Activated CD4-positive, alpha-beta T cell treated with anti-CD3 and anti-CD28 coated beads, Interleukin-2, amount 10 ng/mL, durations not matched to agents 7 days and 5 days (primary cell): ENCODE measurements around the gene HDAC4. TPM values are rescaled to one million over a fixed set of nuclear protein-coding genes. Genes with fewer than 3 reads are reported as not detected.

Source experiments
- CTCF ChIA-PET: fragments of 350-600 bp; sonication (Branson Sonifier 250); formaldehyde crosslinking; loops from one replicate; lab custom pipeline; 2021; ENCODE audit warnings: antibody characterized with exemption; lab: Charles Lee
- POLR2A ChIA-PET: fragments of 350-600 bp; sonication (Branson Sonifier 250); formaldehyde crosslinking; loops from one replicate; lab custom pipeline; 2021; ENCODE audit warnings: antibody characterized with exemption; lab: Charles Lee
- DNase-seq: peaks from one replicate; pipeline ENCODE4 v3.0.0-alpha.2; 2020
- H3K27ac Mint-ChIP-seq: one replicate; pipeline ENCODE4 v1.8.0; 2021; ENCODE audit warnings: mild to moderate bottlenecking, moderate library complexity, mixed read lengths
- H3K27me3 Mint-ChIP-seq: one replicate; pipeline ENCODE4 v1.8.0; 2021; ENCODE audit warnings: mixed read lengths
- H3K36me3 Mint-ChIP-seq: one replicate; pipeline ENCODE4 v1.8.0; 2021; ENCODE audit warnings: low read depth, mixed read lengths
- H3K4me1 Mint-ChIP-seq: one replicate; pipeline ENCODE4 v1.8.0; 2021; ENCODE audit warnings: mixed read lengths
- H3K4me3 Mint-ChIP-seq: one replicate; pipeline ENCODE4 v1.8.0; 2021; ENCODE audit warnings: mild to moderate bottlenecking, moderate library complexity, mixed read lengths
- H3K9me3 Mint-ChIP-seq: one replicate; pipeline ENCODE4 v1.8.0; 2021; ENCODE audit warnings: mixed read lengths
- total RNA-seq, 2 experiments: library from RNA; stranded (reverse); gene quantifications; one replicate each; pipeline ENCODE4 v1.2.3, GENCODE V29; 2021

The HDAC4 gene
- total RNA-seq, 2 experiments from 2014 or later, result 57.1 to 68.4 TPM

GRCh38 chr2:239236043-239236807, 164.6 kb downstream of the HDAC4 start:
- Mint-ChIP-seq H3K27ac (no peak overlapping the region), H3K9me3 (peaks cover 2% of the 10 kb centered on the region), H3K4me1 (peaks cover 51% of the 10 kb centered on the region), H3K4me3 (no peak overlapping the region), H3K27me3 (no peaks in the 10 kb centered on the region), H3K36me3 (peaks cover 24% of the 10 kb centered on the region)
- ChIA-PET POLR2A (no interaction called here), CTCF (interaction anchor here (1.5 kb wide), 1 partner anchor 68 kb away, joined by 3 read pairs; no protein-coding TSS in a partner anchor)
- no peak for DNase-seq

GRCh38 chr2:239235311-239235710, 165.5 kb downstream of the HDAC4 start:
- ChIA-PET POLR2A (no interaction called here), CTCF (interaction anchor here (1.5 kb wide), 1 partner anchor 67 kb away, joined by 3 read pairs; no protein-coding TSS in a partner anchor)
- Mint-ChIP-seq H3K4me1 (peaks cover 58% of the 10 kb centered on the region), H3K27me3 (no peaks in the 10 kb centered on the region), H3K9me3 (peaks cover 2% of the 10 kb centered on the region), H3K27ac (no peak overlapping the region), H3K36me3 (peaks cover 24% of the 10 kb centered on the region), H3K4me3 (no peak overlapping the region)
- no peak for DNase-seq

- no peak overlapping the region for H3K27ac Mint-ChIP-seq
- peaks cover 26% of the 10 kb centered on the region for H3K36me3 Mint-ChIP-seq
- no peaks in the 10 kb centered on the region for H3K27me3 Mint-ChIP-seq
- no peak overlapping the region for H3K4me3 Mint-ChIP-seq
- ChIA-PET CTCF (interaction anchor here (1.0 kb wide), 1 partner anchor 13 kb away, joined by 3 read pairs; no protein-coding TSS in a partner anchor), POLR2A (no interaction called here)
- peaks cover 2% of the 10 kb centered on the region for H3K9me3 Mint-ChIP-seq
- no peak for DNase-seq
- H3K4me1 Mint-ChIP-seq, result peaks cover 65% of the 10 kb centered on the region
These were observed 166.3 kb downstream of the HDAC4 start for GRCh38 chr2:239234191-239235175.

GRCh38 chr2:239233576-239233975, 167.2 kb downstream of the HDAC4 start:
- ChIA-PET POLR2A (no interaction called here), CTCF (interaction anchor here (0.8 kb wide), 1 partner anchor 12 kb away, joined by 3 read pairs; no protein-coding TSS in a partner anchor)
- H3K36me3 Mint-ChIP-seq, result peaks cover 26% of the 10 kb centered on the region
- peaks cover 2% of the 10 kb centered on the region for H3K9me3 Mint-ChIP-seq
- H3K4me3 Mint-ChIP-seq, result no peak overlapping the region
- DNase-seq, result no peak
- H3K4me1 Mint-ChIP-seq, result peaks cover 68% of the 10 kb centered on the region
- no peak overlapping the region for H3K27ac Mint-ChIP-seq
- no peaks in the 10 kb centered on the region for H3K27me3 Mint-ChIP-seq

GRCh38 chr2:239232195-239232578, 168.6 kb downstream of the HDAC4 start:
- Mint-ChIP-seq H3K4me3 (peak overlapping the region; percentile 50), H3K27ac (peak overlapping the region; percentile 84), H3K9me3 (peaks cover 2% of the 10 kb centered on the region), H3K36me3 (peaks cover 30% of the 10 kb centered on the region), H3K27me3 (no peaks in the 10 kb centered on the region), H3K4me1 (peaks cover 71% of the 10 kb centered on the region)
- ChIA-PET CTCF (interaction anchor here (1.0 kb wide), 1 partner anchor 23 kb away, joined by 3 read pairs; no protein-coding TSS in a partner anchor), POLR2A (no interaction called here)
- no peak for DNase-seq

GRCh38 chr2:239231231-239232194, 169.3 kb downstream of the HDAC4 start:
- H3K36me3 Mint-ChIP-seq, result peaks cover 30% of the 10 kb centered on the region
- H3K27ac Mint-ChIP-seq, result peak overlapping the region; percentile 91
- ChIA-PET CTCF (interaction anchor here (1.0 kb wide), 1 partner anchor 24 kb away, joined by 3 read pairs; no protein-coding TSS in a partner anchor), POLR2A (interaction anchor here (0.6 kb wide), 1 partner anchor 12 kb away, joined by 3 read pairs; no protein-coding TSS in a partner anchor)
- H3K27me3 Mint-ChIP-seq, result no peaks in the 10 kb centered on the region
- H3K4me1 Mint-ChIP-seq, result peaks cover 74% of the 10 kb centered on the region
- peak; percentile 37 for DNase-seq
- H3K4me3 Mint-ChIP-seq, result peak overlapping the region; percentile 50
- peaks cover 2% of the 10 kb centered on the region for H3K9me3 Mint-ChIP-seq

GRCh38 chr2:239230318-239231052, 170.3 kb downstream of the HDAC4 start:
- Mint-ChIP-seq H3K36me3 (peaks cover 27% of the 10 kb centered on the region), H3K4me3 (no peak overlapping the region), H3K27ac (peak overlapping the region; percentile 91), H3K27me3 (no peaks in the 10 kb centered on the region), H3K4me1 (peaks cover 81% of the 10 kb centered on the region), H3K9me3 (peaks cover 2% of the 10 kb centered on the region)
- DNase-seq, result peak; percentile 46
- POLR2A ChIA-PET, result interaction anchor here (0.6 kb wide), 1 partner anchor 11 kb away, joined by 3 read pairs; no protein-coding TSS in a partner anchor
- CTCF ChIA-PET, result no interaction called here

- POLR2A ChIA-PET, result no interaction called here
- DNase-seq, result no peak
- no peak overlapping the region for H3K4me3 Mint-ChIP-seq
- no peaks in the 10 kb centered on the region for H3K27me3 Mint-ChIP-seq
- H3K9me3 Mint-ChIP-seq, result peaks cover 2% of the 10 kb centered on the region
- peaks cover 82% of the 10 kb centered on the region for H3K4me1 Mint-ChIP-seq
- H3K27ac Mint-ChIP-seq, result no peak overlapping the region
- CTCF ChIA-PET, result no interaction called here
- H3K36me3 Mint-ChIP-seq, result peaks cover 19% of the 10 kb centered on the region
These were observed 171.1 kb downstream of the HDAC4 start for GRCh38 chr2:239229545-239230279.

GRCh38 chr2:239227661-239228371, 173.0 kb downstream of the HDAC4 start:
- CTCF ChIA-PET, result interaction anchor here (1.5 kb wide), 2 partner anchors 11 to 19 kb away, joined by 3 to 4 read pairs; no protein-coding TSS in a partner anchor
- Mint-ChIP-seq H3K36me3 (peaks cover 6% of the 10 kb centered on the region), H3K27ac (no peak overlapping the region), H3K9me3 (no peaks in the 10 kb centered on the region), H3K27me3 (no peaks in the 10 kb centered on the region), H3K4me3 (no peak overlapping the region), H3K4me1 (peaks cover 83% of the 10 kb centered on the region)
- DNase-seq, result no peak
- POLR2A ChIA-PET, result no interaction called here
